HFFc6 (cell line): Measurements from ENCODE around the gene IL17RD. TPM values are rescaled to one million over a fixed set of nuclear protein-coding genes. Genes with fewer than 3 reads are reported as not detected.

Experiments used
- DNase-seq: peaks from one replicate; pipeline ENCODE4 v3.0.0-alpha.2; 2018
- H3K27ac Mint-ChIP-seq: 2 replicates; pipeline ENCODE4 v1.8.0; 2020; ENCODE audit warnings: mild to moderate bottlenecking, mixed read lengths
- H3K27me3 Mint-ChIP-seq: 2 replicates; pipeline ENCODE4 v1.8.0; 2021; ENCODE audit warnings: mild to moderate bottlenecking, moderate library complexity, mixed read lengths; ENCODE audit not compliant: insufficient read depth
- H3K36me3 Mint-ChIP-seq: 2 replicates; pipeline ENCODE4 v1.8.0; 2021; ENCODE audit warnings: low read depth, mixed read lengths
- H3K4me1 Mint-ChIP-seq: 2 replicates; pipeline ENCODE4 v1.8.0; 2020; ENCODE audit warnings: low read depth, mixed read lengths
- H3K4me3 Mint-ChIP-seq: 2 replicates; pipeline ENCODE4 v1.8.0; 2020; ENCODE audit warnings: mild to moderate bottlenecking, moderate library complexity, mixed read lengths
- H3K9me3 Mint-ChIP-seq: 2 replicates; pipeline ENCODE4 v1.8.0; 2020; ENCODE audit warnings: mild to moderate bottlenecking, mixed read lengths
- CTCF ChIP-seq: fragments of 200-600 bp; sonication (generic); IDR thresholded peaks from 2 replicates; pipeline ENCODE4 v1.5.0; 2021; ENCODE audit warnings: antibody characterized with exemption, mild to moderate bottlenecking
- total RNA-seq, 6 experiments: library from RNA; stranded (reverse); fragmentation: NEBNext Ultra II Directional; extraction: Animal tissue kit (Norgen Biotek cat#: 25700); gene quantifications; 2 replicates in 1 of 6; 3 replicates in 5 of 6; pipeline ENCODE4 v1.2.3, GENCODE V29; 2021

Gene IL17RD
- total RNA-seq, 6 experiments from 2014 or later = 0.05 to 0.26 (median 0.13) TPM; not detected in 2

- peaks cover 6% of the 10 kb centered on the region for H3K4me1 Mint-ChIP-seq
- H3K36me3 Mint-ChIP-seq = no peaks in the 10 kb centered on the region
- peaks cover 35% of the 10 kb centered on the region for H3K27me3 Mint-ChIP-seq
- peak; percentile 32 for DNase-seq
- H3K4me3 Mint-ChIP-seq = peak overlapping the region; percentile 79
- H3K27ac Mint-ChIP-seq = no peak overlapping the region; the same call in 1 of the 2 replicates
- TF ChIP-seq CTCF = peak; percentile 91
- H3K9me3 Mint-ChIP-seq = no peaks in the 10 kb centered on the region
These were observed 4.9 kb upstream of the IL17RD start for GRCh38 chr3:57169872-57170623.

- no peak for TF ChIP-seq CTCF
- Mint-ChIP-seq H3K36me3 (no peaks in the 10 kb centered on the region), H3K4me3 (no peak overlapping the region), H3K27me3 (peaks cover 36% of the 10 kb centered on the region), H3K4me1 (peaks cover 10% of the 10 kb centered on the region), H3K27ac (no peak overlapping the region), H3K9me3 (no peaks in the 10 kb centered on the region)
- DNase-seq = no peak
These were observed 4.0 kb upstream of the IL17RD start for GRCh38 chr3:57169108-57169507.

- Mint-ChIP-seq H3K36me3 (no peaks in the 10 kb centered on the region), H3K4me1 (peaks cover 11% of the 10 kb centered on the region), H3K4me3 (no peak overlapping the region), H3K9me3 (no peaks in the 10 kb centered on the region), H3K27ac (no peak overlapping the region), H3K27me3 (peaks cover 37% of the 10 kb centered on the region)
- DNase-seq = no peak
- TF ChIP-seq CTCF = no peak
These were observed 3.0 kb upstream of the IL17RD start for GRCh38 chr3:57168151-57168550.

- Mint-ChIP-seq H3K27me3 (peaks cover 37% of the 10 kb centered on the region), H3K36me3 (no peaks in the 10 kb centered on the region), H3K27ac (no peak overlapping the region), H3K4me1 (peaks cover 11% of the 10 kb centered on the region), H3K4me3 (no peak overlapping the region), H3K9me3 (no peaks in the 10 kb centered on the region)
- no peak for DNase-seq
- TF ChIP-seq CTCF = no peak
These were observed 1.5 kb upstream of the IL17RD start for GRCh38 chr3:57166660-57167059.

- Mint-ChIP-seq H3K4me1 (peaks cover 13% of the 10 kb centered on the region), H3K27me3 (peaks cover 41% of the 10 kb centered on the region), H3K27ac (no peak overlapping the region), H3K9me3 (no peaks in the 10 kb centered on the region), H3K36me3 (no peaks in the 10 kb centered on the region), H3K4me3 (peak overlapping the region; percentile 41; the same call in 1 of the 2 replicates)
- no peak for TF ChIP-seq CTCF
- DNase-seq = no peak
These were observed 488 bp upstream of the IL17RD start for GRCh38 chr3:57165641-57166040.
